Neural crest cell (in vitro differentiated cells): ENCODE results near the gene PTMA. TPM values are rescaled to one million over a fixed set of nuclear protein-coding genes. Genes with fewer than 3 reads are reported as not detected.
A peak's percentile ranks its signal among the peaks of the same experiment; 100 is the strongest.

Experiments used
- DNase-seq: peaks from one replicate; pipeline ENCODE4 v3.0.0; 2021; ENCODE audit warnings: low read depth, mixed read lengths, low spot score
- H3K27ac Mint-ChIP-seq: one replicate; pipeline ENCODE4 v1.8.0; 2021; ENCODE audit warnings: mild to moderate bottlenecking, mixed read lengths; ENCODE audit not compliant: unreplicated experiment
- H3K27me3 Mint-ChIP-seq: 2 replicates; pipeline ENCODE4 v1.8.0; 2021; ENCODE audit warnings: low read depth, mild to moderate bottlenecking, mixed read lengths
- H3K36me3 Mint-ChIP-seq: 2 replicates; pipeline ENCODE4 v1.8.0; 2021; ENCODE audit warnings: low read depth, mild to moderate bottlenecking, mixed read lengths
- H3K4me1 Mint-ChIP-seq: 2 replicates; pipeline ENCODE4 v1.8.0; 2021; ENCODE audit warnings: mixed read lengths
- H3K4me3 Mint-ChIP-seq: one replicate; pipeline ENCODE4 v1.8.0; 2021; ENCODE audit warnings: mild to moderate bottlenecking, mixed read lengths
- H3K9me3 Mint-ChIP-seq: 2 replicates; pipeline ENCODE4 v1.8.0; 2021; ENCODE audit warnings: mixed read lengths
- total RNA-seq: library from RNA; stranded (reverse); gene quantifications from 2 replicates; pipeline ENCODE4 v1.2.1, GENCODE V29; 2021
- TF ChIP-seq, protein P1 (sequence below): fragments of 200-600 bp; sonication (generic); conservative IDR thresholded peaks from 2 replicates; pipeline ENCODE4 v1.5.0; 2021; ENCODE audit warnings: antibody characterized with exemption, mild to moderate bottlenecking

Gene PTMA
- total RNA-seq, 1 donor from 2014 or later: 1,415 TPM

GRCh38 chr2:231679908-231680284 is 28.4 kb upstream of the PTMA start:
- Mint-ChIP-seq H3K27me3 (no peaks in the 10 kb centered on the region), H3K9me3 (no peaks in the 10 kb centered on the region), H3K36me3 (no peaks in the 10 kb centered on the region), H3K4me3 (peak overlapping the region; percentile 72), H3K4me1 (peaks cover 33% of the 10 kb centered on the region), H3K27ac (peak overlapping the region; percentile 95)
- TF ChIP-seq, protein P1, sequence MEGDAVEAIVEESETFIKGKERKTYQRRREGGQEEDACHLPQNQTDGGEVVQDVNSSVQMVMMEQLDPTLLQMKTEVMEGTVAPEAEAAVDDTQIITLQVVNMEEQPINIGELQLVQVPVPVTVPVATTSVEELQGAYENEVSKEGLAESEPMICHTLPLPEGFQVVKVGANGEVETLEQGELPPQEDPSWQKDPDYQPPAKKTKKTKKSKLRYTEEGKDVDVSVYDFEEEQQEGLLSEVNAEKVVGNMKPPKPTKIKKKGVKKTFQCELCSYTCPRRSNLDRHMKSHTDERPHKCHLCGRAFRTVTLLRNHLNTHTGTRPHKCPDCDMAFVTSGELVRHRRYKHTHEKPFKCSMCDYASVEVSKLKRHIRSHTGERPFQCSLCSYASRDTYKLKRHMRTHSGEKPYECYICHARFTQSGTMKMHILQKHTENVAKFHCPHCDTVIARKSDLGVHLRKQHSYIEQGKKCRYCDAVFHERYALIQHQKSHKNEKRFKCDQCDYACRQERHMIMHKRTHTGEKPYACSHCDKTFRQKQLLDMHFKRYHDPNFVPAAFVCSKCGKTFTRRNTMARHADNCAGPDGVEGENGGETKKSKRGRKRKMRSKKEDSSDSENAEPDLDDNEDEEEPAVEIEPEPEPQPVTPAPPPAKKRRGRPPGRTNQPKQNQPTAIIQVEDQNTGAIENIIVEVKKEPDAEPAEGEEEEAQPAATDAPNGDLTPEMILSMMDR: no peak
- no peak for DNase-seq

GRCh38 chr2:231680285-231680991 is 27.9 kb upstream of the PTMA start:
- peak; percentile 44 for DNase-seq
- Mint-ChIP-seq H3K27me3 (no peaks in the 10 kb centered on the region), H3K36me3 (no peaks in the 10 kb centered on the region), H3K4me1 (peaks cover 31% of the 10 kb centered on the region), H3K27ac (peak overlapping the region; percentile 95), H3K9me3 (no peaks in the 10 kb centered on the region), H3K4me3 (peak overlapping the region; percentile 84)
- TF ChIP-seq, protein P1: no peak

DNA sequence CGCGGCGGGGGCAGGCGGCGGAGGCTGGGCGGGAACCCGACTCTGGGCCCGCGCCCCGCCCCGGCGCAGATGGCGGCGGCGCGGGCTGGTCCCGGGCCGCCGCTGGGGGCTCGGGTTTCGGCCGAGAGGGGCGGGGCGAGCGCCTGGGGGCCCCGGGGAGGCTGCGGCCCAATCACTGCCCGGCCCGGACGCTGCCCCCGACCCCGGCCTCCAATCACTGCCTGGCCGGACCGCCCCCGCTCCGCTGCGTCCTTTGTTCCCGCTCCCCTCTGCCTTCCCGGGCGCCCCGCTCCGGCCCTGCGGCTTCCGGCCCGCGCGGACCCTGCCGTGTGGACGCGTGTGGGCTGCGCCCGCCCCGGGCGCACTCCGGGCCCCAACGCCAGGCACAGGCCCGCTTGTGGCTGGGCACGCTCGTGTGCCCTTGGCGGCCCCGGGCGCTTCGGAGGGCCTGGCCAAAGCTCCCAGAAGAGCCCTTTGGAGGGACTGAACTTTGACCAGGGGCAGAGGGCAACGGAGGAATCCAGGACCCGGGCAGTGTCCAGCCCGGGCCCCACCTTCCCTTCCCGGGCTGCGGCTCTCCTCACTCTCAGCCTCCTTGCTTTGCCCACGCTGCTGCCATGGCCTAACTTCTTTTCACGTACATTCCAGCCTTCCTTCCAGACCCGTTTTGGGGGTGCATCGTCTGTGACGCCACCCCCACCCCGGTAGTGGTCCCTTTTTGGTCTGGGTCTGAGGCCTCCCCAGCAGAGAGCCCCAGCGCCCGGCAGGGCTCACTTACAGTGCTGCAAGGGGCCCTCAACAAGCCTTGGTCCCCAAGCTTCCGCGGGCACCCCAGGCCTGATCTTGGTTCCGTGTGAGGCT is 27.1 kb upstream of the PTMA start:
- H3K27ac Mint-ChIP-seq: peak overlapping the region; percentile 98
- DNase-seq: peak; percentile 86

DNA sequence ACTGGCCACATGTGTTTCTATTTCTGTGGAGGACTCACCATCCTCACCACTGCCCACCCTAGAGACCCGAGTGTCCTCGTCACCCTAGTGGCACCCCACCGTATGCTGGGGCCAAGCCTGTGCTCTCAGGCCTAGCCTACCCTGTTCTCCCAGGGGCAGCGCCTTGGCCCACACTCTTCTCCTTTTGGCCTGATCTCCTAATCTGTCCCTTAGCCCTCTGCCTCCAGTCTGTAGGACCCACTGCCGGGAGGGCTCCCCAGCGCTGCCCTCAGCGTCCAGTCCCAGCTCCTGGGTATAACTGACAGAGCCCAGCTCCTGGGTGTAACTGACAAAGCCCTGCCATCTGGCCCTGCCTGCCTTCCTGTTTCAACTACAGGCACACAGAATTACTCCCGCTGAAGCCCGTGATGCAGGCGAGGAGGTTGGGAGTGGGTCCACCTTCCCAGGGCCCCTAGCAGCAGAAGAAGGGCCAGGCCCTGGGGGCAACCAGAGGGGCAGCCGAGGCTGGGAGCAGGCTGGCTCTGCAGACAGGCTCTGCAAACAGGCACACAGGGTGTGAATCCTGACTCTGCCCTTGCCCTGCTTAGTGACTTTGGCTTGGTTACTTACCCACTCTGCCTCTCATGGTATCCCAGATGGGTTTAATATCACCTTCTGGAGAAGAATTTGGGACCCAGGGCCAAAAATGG is 25.6 kb upstream of the PTMA start:
- Mint-ChIP-seq H3K27ac (peak overlapping the region; percentile 83), H3K27me3 (no peaks in the 10 kb centered on the region), H3K4me3 (peak overlapping the region; percentile 80), H3K36me3 (no peaks in the 10 kb centered on the region), H3K4me1 (peaks cover 43% of the 10 kb centered on the region), H3K9me3 (no peaks in the 10 kb centered on the region)
- no peak for DNase-seq
- TF ChIP-seq, protein P1: no peak

More for the DNA sequence above, 27.1 kb upstream of the PTMA start:
- TF ChIP-seq, protein P1: no peak
- peaks cover 33% of the 10 kb centered on the region for H3K4me1 Mint-ChIP-seq
- H3K36me3 Mint-ChIP-seq: no peaks in the 10 kb centered on the region
- H3K27me3 Mint-ChIP-seq: no peaks in the 10 kb centered on the region
- no peaks in the 10 kb centered on the region for H3K9me3 Mint-ChIP-seq
- peak overlapping the region; percentile 85 for H3K4me3 Mint-ChIP-seq
